ENCODE measurements around the gene SPOCK1.

DNA sequence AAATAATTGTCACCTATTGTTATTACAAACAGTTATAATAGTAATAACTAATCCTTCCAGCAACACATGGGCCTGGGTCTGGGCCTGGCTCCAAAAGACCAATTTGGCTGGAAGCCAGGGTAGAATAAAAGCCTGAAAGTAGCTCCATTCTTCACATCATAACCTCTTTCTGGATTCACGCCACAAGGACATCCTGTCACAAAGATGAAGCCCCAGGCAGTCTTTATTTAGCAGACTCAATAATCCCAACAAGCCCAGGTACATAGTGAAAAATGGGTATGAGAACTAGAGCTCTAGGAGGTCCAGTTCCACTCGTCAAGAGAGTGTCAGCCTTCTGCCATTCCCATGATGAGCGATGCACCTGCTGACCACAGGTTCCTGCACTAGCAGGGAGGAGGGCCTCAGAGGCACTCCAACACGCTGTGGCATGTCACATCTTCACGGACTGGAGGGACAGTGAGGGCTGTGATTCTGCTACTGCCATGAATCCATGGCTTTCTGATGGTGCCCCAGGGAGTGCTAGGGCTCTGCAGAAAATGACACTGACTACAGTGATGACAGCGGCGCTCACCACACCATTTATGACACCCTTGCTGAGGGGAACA, 124.9 kb downstream of the SPOCK1 start:
- TF ChIP-seq, protein P1, sequence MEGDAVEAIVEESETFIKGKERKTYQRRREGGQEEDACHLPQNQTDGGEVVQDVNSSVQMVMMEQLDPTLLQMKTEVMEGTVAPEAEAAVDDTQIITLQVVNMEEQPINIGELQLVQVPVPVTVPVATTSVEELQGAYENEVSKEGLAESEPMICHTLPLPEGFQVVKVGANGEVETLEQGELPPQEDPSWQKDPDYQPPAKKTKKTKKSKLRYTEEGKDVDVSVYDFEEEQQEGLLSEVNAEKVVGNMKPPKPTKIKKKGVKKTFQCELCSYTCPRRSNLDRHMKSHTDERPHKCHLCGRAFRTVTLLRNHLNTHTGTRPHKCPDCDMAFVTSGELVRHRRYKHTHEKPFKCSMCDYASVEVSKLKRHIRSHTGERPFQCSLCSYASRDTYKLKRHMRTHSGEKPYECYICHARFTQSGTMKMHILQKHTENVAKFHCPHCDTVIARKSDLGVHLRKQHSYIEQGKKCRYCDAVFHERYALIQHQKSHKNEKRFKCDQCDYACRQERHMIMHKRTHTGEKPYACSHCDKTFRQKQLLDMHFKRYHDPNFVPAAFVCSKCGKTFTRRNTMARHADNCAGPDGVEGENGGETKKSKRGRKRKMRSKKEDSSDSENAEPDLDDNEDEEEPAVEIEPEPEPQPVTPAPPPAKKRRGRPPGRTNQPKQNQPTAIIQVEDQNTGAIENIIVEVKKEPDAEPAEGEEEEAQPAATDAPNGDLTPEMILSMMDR (IDR thresholded peaks at IDR 0.05; ENCODE audit: low read depth, low read length), result no peak
- TF ChIP-seq MYC (IDR thresholded peaks at IDR 0.05; ENCODE audit: low read depth, low read length), result no peak
- TF ChIP-seq POLR2A (IDR thresholded peaks at IDR 0.05; ENCODE audit: extremely low read depth, insufficient read length), result no peak
- TF ChIP-seq, protein P2, sequence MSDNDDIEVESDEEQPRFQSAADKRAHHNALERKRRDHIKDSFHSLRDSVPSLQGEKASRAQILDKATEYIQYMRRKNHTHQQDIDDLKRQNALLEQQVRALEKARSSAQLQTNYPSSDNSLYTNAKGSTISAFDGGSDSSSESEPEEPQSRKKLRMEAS (IDR thresholded peaks at IDR 0.05; ENCODE audit: low read depth, low read length), result no peak
